Spinal cord (tissue), 10 donors: ENCODE results near the gene CETN2. TPM values are rescaled to one million over a fixed set of nuclear protein-coding genes. Genes with fewer than 3 reads are reported as not detected.

ENCODE experiments used
- DNase-seq, 6 donors: peaks; one replicate each; pipeline versions ENCODE4 v3.0.0 to v3.0.0-alpha.2; 2013 to 2015; ENCODE audit warnings: low spot score in 6 of 6, low read depth in 4 of 6
- H3K27ac ChIP-seq: one replicate; pipeline ENCODE4 v1.5.1; 2013; ENCODE audit warnings: low read depth, low read length, control low read depth
- H3K27me3 ChIP-seq: one replicate; pipeline ENCODE4 v1.6.1; 2013; ENCODE audit warnings: low read length; ENCODE audit not compliant: control insufficient read depth, insufficient read depth
- H3K36me3 ChIP-seq: one replicate; pipeline ENCODE4 v1.6.1; 2013; ENCODE audit warnings: low read length; ENCODE audit not compliant: control insufficient read depth, insufficient read depth
- H3K4me1 ChIP-seq: one replicate; pipeline ENCODE4 v1.6.1; 2013; ENCODE audit warnings: low read length; ENCODE audit not compliant: control insufficient read depth, insufficient read depth
- H3K4me3 ChIP-seq: one replicate; pipeline ENCODE4 v1.5.1; 2013; ENCODE audit warnings: low read depth, low read length, control low read depth
- H3K9me3 ChIP-seq: one replicate; pipeline ENCODE4 v1.6.1; 2013; ENCODE audit warnings: low read length; ENCODE audit not compliant: control insufficient read depth, insufficient read depth
- WGBS: methylation state at CpG from one replicate; pipeline ENCODE4 v1.1.5; 2013; ENCODE audit warnings: missing lambda C conversion rate; ENCODE audit not compliant: insufficient coverage; 5-methylcytosine and 5-hydroxymethylcytosine counted together
- polyA plus RNA-seq, 2 donors: library from polyadenylated mRNA; unstranded; fragments of 120-200 nt; gene quantifications; one replicate each; pipeline ENCODE4 v1.2.1, GENCODE V29; 2013; ENCODE audit not compliant: insufficient read length in 2 of 2
- total RNA-seq, 2 donors: library from RNA; depleted of rRNA in 1 of 2; stranded (reverse); fragments of 120-200 nt in 1 of 2; fragments of >200 nt in 1 of 2; gene quantifications; one replicate each; pipeline versions ENCODE4 v1.2.3 to v1.2.4, GENCODE V29; 2013 to 2014
- donor health status: healthy.

CETN2 gene
- total and polyA plus RNA-seq, 4 donors = 34.1 to 129 (median 88.3) TPM

DNA sequence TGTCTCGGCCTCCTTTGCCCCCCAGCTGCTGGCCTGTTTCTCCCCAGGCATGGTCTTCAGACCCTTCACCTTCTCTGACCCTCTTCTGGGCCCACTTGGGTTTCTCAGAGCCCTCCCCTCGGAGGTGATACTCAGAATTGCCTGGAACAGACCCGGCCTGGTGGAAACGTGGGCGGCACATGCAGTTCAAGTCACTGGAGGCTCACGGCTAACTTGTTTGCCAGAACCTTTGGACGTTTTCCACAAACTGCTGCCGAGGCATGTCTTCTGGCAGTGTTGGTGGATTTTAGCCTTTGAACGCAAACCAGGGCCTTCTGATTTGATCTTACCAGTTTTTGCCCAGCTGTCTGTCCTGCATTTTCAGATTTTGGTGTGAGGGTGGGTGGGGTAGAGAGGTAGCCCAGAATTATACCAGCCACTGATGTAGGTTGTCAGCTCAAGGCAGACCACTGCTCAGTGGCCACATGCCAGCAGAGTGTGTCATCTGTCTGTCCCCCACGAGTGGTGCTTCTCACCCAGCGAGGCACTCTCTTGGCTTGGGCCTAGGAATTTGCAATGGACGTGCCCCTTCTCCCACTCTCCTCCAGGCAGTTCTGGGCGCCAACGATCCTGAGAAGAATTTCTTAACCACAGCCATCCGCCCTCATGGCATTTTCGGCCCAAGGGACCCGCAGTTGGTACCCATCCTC lies 34.8 kb upstream of the CETN2 start:
- Histone ChIP-seq H3K27ac (no peak overlapping the region), H3K4me3 (no peak overlapping the region), H3K4me1 (no peaks in the 10 kb centered on the region), H3K9me3 (no peaks in the 10 kb centered on the region), H3K27me3 (no peaks in the 10 kb centered on the region), H3K36me3 (peaks cover 45% of the 10 kb centered on the region)
- DNase-seq = no peak
- WGBS = 87% methylated on average over 15 of the region's 17 CpGs

DNA sequence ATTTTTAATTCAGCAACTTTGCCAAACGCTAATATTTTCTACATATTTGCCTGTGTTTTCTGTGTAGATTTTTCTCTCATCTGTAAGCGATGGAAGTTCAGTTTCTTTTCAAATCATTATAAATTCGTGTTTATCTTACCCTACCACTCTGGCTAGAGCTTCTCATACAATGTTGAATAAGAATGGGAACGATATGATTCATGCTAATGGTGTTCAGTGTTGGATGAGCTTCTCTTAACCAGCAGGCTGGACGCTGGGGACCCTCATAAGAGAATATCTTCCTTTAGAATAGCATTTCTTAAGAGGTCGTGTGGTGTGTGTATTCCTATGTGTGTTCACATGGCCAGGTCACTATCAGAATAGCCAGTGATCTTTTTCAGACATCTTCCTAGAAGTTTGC lies 31.3 kb upstream of the CETN2 start:
- no peaks in the 10 kb centered on the region for H3K27me3 ChIP-seq
- H3K36me3 ChIP-seq = peaks cover 22% of the 10 kb centered on the region
- DNase-seq = no peak
- H3K4me3 ChIP-seq = no peak overlapping the region
- no peaks in the 10 kb centered on the region for H3K9me3 ChIP-seq
- H3K27ac ChIP-seq = no peak overlapping the region
- no CpG with 5 or more reads among the region's 6 CpGs for WGBS
- H3K4me1 ChIP-seq = no peaks in the 10 kb centered on the region

DNA sequence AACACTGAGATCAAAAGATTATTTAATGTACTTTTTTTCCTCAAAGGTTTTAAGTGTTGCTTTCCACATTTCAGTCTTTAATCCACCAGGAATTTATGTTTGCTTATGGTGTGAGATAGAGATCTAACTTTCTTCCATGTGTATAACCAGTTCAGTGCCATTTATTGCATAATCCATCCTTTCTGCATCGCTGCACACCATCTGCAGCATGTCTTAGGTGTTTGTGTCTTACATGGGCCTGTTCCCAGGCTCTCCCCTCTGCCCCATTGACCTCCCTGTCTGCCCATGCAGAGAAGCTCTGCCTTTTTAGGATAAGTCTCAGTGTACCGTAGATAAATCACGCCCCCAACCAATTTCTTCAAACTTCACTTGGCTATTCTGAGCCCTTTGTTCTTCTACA lies 30.6 kb upstream of the CETN2 start:
- Histone ChIP-seq H3K4me3 (no peak overlapping the region), H3K9me3 (no peaks in the 10 kb centered on the region), H3K27me3 (no peaks in the 10 kb centered on the region), H3K27ac (no peak overlapping the region), H3K36me3 (peaks cover 21% of the 10 kb centered on the region), H3K4me1 (no peaks in the 10 kb centered on the region)
- 60% methylated on average over 3 of the region's 3 CpGs for WGBS
- no peak for DNase-seq

DNA sequence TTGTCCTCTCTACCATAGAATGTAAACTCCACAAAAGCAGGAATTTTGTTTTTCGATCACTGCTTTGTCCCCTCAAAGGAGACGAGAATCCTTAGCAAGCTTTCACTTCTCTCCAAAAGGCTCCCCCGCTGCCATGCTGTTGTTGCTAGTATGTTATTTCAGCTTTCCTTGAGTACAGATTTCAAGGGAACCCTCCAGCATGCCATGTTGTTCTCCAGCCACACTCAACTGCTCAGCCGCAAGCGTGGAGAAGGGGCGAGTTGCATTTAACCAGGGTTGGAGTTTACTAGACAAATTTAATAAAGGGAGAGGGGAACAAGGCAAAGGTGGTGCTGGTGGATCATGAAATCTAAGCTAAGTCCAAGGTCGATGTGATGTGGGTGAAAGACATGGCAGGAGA lies 23.4 kb upstream of the CETN2 start:
- no peak overlapping the region for H3K27ac ChIP-seq
- H3K4me1 ChIP-seq = no peaks in the 10 kb centered on the region
- 94% methylated on average over 2 of the region's 7 CpGs for WGBS
- no peaks in the 10 kb centered on the region for H3K27me3 ChIP-seq
- no peak overlapping the region for H3K4me3 ChIP-seq
- no peaks in the 10 kb centered on the region for H3K9me3 ChIP-seq
- H3K36me3 ChIP-seq = peaks cover 16% of the 10 kb centered on the region
- no peak for DNase-seq

DNA sequence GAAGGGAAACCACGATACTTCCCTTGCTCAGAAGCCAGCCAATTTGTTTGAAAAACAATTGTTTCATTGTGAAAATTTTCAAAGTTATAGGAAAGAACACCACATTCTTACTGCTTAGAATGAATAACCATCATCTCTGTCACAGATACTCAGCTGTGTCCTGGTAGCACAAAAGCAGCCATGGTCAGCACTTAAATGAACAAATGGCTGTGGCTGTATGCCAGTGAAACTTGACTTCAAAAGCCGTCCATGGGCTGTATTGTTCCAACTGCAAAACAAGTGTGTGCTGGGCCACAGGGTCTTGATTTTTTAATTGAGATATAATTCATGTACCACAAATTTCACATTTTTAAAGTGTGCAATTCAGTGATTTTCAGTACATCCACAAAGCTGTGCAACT lies 19.9 kb upstream of the CETN2 start:
- whole genome bisulfite sequencing = no CpG with 5 or more reads among the region's 2 CpGs

DNA sequence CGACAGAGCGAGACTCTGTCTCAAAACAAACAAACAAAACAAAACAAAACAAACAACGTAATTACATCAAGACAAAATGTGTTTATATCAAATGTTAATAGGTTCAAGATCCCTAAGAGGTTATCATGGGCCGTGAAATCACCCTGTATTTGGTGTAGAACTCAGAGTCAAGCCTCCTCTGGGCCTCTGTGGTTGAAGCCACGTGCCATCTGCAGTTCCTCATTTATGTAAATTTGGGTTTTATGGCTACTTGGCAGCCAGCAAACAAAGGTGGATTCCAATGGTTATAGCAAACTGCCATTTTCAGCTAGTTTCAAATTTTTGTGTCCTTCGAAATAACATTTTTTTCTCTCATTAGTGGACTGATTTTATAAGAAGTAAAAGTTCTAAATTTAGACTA lies 16.7 kb upstream of the CETN2 start:
- WGBS = 23% methylated on average over 2 of the region's 6 CpGs
- no peaks in the 10 kb centered on the region for H3K27me3 ChIP-seq
- no peak overlapping the region for H3K27ac ChIP-seq

More for the DNA sequence above, 19.9 kb upstream of the CETN2 start:
- DNase-seq = no peak
- Histone ChIP-seq H3K4me1 (no peaks in the 10 kb centered on the region), H3K4me3 (no peak overlapping the region), H3K27me3 (no peaks in the 10 kb centered on the region), H3K9me3 (no peaks in the 10 kb centered on the region), H3K27ac (no peak overlapping the region), H3K36me3 (peaks cover 20% of the 10 kb centered on the region)

DNA sequence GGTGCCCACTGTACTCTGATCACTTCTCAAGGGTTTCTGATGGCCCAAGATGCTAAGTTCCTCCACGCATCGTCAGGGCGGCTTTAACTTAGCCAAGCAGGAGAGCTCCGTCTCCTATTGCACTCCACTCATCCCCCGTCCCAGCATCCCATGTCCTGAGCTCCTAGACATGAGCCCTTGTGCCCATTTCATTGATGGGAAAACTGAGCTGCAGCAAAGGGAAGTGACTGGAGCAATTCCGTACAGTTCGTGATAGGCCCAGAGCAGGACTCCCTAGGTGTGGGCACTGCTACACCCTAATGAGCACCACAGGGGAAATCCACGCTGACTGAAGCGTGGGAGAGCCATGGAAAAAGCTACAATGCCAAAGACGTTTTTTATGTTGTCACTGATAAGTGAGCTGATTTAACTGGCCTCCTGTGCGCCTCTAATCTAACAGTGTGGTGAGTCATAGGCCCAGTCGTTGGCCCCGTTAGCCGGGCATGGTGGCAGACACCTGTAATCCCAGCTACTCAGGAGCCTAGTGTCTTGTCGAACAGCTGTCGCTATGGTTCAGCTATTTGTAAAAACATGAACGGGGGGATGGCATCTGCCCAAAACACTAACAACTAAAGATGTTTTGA lies 15.2 kb upstream of the CETN2 start:
- Histone ChIP-seq H3K27ac (no peak overlapping the region), H3K4me3 (no peak overlapping the region), H3K36me3 (peaks cover 7% of the 10 kb centered on the region), H3K9me3 (no peaks in the 10 kb centered on the region), H3K4me1 (no peaks in the 10 kb centered on the region), H3K27me3 (no peaks in the 10 kb centered on the region)
- no peak for DNase-seq
- whole genome bisulfite sequencing = 74% methylated on average over 12 of the region's 17 CpGs

More for the DNA sequence above, 16.7 kb upstream of the CETN2 start:
- peaks cover 17% of the 10 kb centered on the region for H3K36me3 ChIP-seq
- H3K9me3 ChIP-seq = no peaks in the 10 kb centered on the region
- no peak for DNase-seq
- no peaks in the 10 kb centered on the region for H3K4me1 ChIP-seq
- no peak overlapping the region for H3K4me3 ChIP-seq

DNA sequence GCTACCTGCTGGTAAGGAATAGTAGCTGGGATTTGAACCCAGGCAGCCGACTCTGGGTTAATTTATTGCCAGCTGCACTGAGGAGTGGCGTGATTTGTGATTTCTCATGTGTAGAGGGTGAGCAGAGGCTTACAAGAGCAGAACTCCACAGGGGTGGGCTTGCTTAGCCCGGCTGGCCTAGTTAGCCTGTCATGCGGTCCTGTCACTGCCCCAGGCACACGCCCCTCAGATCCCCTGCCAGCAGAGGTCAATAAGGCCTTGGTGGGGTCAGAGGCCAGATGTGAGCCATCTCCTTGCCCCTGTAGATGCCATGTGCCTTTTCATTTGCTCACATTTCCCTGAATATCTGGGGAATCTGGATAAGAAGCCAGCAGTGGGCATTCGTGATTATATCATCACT lies 13.7 kb upstream of the CETN2 start:
- Histone ChIP-seq H3K27ac (no peak overlapping the region), H3K27me3 (no peaks in the 10 kb centered on the region)
- WGBS = 54% methylated on average over 5 of the region's 6 CpGs

DNA sequence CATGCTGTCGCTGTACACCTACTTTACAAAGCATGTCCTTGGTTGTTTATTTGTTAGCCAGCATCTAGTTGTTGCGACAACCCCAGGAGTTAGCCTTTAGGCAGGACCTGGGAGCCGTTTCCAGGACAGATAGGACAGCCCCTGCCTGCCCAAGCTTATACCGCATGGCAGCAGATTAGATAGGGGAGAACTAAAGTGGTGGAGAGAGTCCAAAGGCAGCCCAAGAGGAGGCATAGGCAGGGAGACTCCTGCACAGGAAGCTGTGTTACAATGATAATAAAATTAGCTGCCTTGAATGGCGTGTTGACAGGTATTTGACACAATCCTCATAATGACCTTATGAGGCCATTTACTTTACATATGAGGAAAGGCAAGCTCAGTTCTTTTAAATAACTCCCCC lies 13.3 kb upstream of the CETN2 start:
- WGBS = 61% methylated on average over 3 of the region's 5 CpGs
- H3K4me1 ChIP-seq = no peaks in the 10 kb centered on the region
- no peaks in the 10 kb centered on the region for H3K9me3 ChIP-seq
- H3K27ac ChIP-seq = no peak overlapping the region
- H3K4me3 ChIP-seq = no peak overlapping the region
- peaks cover 4% of the 10 kb centered on the region for H3K36me3 ChIP-seq
- DNase-seq = no peak
- H3K27me3 ChIP-seq = no peaks in the 10 kb centered on the region

More for the DNA sequence above, 13.7 kb upstream of the CETN2 start:
- no peaks in the 10 kb centered on the region for H3K9me3 ChIP-seq
- no peak for DNase-seq
- H3K4me3 ChIP-seq = no peak overlapping the region
- H3K36me3 ChIP-seq = peaks cover 4% of the 10 kb centered on the region
- no peaks in the 10 kb centered on the region for H3K4me1 ChIP-seq

DNA sequence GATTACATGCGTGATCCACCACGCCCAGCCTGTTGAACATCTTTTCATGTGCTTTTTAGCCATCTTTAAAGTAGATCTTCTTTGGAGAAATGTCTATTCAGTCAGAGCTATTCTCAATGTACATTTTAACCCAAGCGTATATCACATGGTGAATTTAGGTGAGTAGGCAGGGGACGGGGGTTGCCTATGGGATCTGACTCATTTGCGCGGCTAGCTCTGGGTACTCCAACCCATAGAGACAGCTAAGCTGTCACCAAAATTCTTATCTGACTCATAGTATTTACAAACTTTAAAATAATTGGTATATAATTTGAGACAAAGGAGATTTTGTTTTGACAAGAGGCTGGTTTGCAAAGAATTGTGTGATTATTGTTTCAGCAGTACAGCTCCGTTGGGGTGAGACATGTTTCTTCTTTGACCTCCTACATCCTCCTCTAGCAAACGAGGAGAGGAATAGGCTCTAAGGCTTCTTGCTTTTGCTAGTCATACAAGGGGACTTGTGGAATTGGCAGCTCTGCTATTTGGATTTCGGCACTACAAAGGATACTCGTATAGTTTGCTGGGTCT lies 12.3 kb upstream of the CETN2 start:
- H3K27me3 ChIP-seq = no peaks in the 10 kb centered on the region
- 100% methylated on average over 2 of the region's 10 CpGs for WGBS
- H3K36me3 ChIP-seq = peaks cover 4% of the 10 kb centered on the region
- H3K4me3 ChIP-seq = no peak overlapping the region
- no peak for DNase-seq
- H3K4me1 ChIP-seq = no peaks in the 10 kb centered on the region
- H3K27ac ChIP-seq = no peak overlapping the region
- H3K9me3 ChIP-seq = no peaks in the 10 kb centered on the region
